CD1c-positive myeloid dendritic cell (primary cell): ENCODE data around the gene ADAMTS9.

Experiments
- DNase-seq: peaks from one replicate; pipeline ENCODE4 v3.0.0-alpha.2; 2016; ENCODE audit errors: extremely low spot score

ADAMTS9 gene

GRCh38 chr3:64686446-64686908 lies 1.3 kb downstream of the ADAMTS9 start:
- no peak for DNase-seq

DNA sequence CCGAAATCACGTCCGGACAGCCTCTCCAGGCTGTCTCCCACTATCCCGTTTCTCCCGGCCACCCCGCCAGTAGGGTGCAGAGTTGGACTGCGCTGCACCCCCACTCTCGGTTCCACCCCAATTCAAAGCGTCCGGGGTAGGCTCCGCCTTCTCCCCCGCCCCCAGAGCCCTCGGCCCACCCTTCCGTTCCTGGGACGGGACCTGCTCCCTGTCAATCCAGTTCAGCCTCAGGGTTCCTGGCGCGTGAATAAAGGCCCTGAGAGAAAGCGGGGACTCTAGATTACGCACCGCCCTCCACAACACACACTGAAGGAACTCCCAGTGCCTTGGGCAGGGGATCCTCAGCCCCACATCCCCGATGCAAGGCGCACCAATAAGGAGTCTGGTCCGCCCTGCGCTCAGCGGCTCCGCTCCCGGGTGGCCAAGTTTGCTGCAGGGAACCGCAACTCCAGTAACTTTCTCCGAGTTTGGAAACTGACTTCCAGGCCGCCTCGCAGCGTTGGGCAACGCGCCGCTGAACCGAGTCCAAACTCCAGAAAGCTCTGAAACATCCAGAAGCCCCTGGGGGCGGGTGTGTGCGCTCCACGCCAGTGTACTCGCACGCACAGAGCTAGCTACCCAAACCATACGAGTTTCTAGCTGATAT lies 1.9 kb downstream of the ADAMTS9 start:
- DNase-seq, result no peak

- no peak for DNase-seq
Measured at GRCh38 chr3:64685331-64685799, 2.4 kb downstream of the ADAMTS9 start.

DNA sequence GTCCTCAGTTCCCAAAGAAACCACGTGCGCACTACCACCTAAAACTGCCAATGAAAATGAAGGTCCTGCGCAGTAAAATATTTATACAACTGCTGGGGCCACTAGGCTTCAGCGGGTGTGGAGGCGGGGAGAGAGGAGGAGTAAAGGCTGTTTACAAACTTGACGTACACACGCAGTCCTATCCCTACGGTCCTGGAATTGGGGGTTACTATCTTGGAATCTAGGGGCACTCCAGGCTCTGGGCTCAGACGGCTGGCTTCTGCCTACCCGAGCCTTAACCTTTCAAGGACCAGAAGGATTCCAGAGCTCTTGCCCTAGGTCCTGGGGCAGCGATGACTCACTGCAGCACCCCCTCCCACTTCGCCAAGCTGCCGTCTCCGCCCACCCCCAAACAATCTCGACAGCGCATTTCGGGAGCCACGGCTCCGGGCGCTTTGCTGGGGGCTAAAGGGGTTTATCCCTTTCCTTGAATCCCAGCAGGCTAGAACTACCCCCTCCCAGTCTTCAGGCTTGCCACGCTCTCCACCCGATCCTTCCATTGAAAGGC lies 3.0 kb downstream of the ADAMTS9 start:
- no peak for DNase-seq

GRCh38 chr3:64681827-64682226 lies 6.0 kb downstream of the ADAMTS9 start:
- no peak for DNase-seq

DNA sequence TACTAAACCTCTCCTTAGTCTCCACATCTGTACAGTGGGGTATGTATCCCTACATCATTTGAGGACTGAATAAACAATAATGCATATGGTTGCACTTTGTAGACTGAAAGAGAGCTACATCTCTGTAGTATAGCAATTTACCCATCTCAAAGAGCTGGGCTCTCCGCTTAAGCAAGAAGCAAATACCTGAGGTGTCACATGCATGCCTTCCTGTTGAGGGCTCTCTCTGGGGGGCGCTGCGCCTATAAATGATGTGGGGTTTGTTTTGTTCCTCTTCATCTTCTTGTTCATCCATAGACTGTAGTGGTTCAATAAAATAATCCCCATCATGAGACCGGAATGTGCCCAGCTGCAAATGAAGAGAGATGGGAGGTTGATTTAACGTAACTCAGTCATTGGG lies 6.8 kb downstream of the ADAMTS9 start:
- no peak for DNase-seq

- DNase-seq, result no peak
Measured at GRCh38 chr3:64680334-64680733, 7.5 kb downstream of the ADAMTS9 start.

- DNase-seq, result no peak
Measured at GRCh38 chr3:64677961-64678716, 9.7 kb downstream of the ADAMTS9 start.

- no peak for DNase-seq
Measured at GRCh38 chr3:64676831-64677230, 11.0 kb downstream of the ADAMTS9 start.

DNA sequence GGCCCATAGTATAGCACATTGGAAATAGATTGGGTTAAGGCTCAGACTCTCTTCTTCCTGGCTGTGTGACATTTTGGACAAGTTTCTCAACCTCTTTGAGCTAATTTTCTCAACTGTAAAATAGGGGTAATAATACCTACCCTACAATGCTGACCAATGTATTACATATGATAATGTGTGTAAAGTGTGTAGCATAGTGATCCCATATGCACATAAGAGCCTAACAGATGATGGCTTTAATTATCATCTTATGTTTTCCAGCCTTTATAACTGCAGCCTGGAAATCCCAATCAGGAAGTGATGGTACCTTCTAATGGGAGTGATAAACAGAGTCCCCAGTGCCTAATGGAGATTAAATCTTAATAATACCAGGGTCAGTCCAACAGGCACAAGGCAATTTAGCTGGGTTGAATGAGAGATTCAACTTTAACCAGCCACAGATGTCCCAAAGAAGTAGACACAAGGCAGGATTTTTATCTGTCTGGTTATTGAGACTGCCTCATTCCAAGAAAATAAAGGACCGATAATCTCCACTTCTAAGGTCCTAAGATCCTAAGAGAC lies 12.0 kb downstream of the ADAMTS9 start:
- no peak for DNase-seq

- no peak for DNase-seq
Measured at GRCh38 chr3:64674591-64675076, 13.2 kb downstream of the ADAMTS9 start.

- no peak for DNase-seq
Measured at GRCh38 chr3:64673159-64673715, 14.6 kb downstream of the ADAMTS9 start.

GRCh38 chr3:64668582-64669510 lies 19.0 kb downstream of the ADAMTS9 start:
- no peak for DNase-seq

DNA sequence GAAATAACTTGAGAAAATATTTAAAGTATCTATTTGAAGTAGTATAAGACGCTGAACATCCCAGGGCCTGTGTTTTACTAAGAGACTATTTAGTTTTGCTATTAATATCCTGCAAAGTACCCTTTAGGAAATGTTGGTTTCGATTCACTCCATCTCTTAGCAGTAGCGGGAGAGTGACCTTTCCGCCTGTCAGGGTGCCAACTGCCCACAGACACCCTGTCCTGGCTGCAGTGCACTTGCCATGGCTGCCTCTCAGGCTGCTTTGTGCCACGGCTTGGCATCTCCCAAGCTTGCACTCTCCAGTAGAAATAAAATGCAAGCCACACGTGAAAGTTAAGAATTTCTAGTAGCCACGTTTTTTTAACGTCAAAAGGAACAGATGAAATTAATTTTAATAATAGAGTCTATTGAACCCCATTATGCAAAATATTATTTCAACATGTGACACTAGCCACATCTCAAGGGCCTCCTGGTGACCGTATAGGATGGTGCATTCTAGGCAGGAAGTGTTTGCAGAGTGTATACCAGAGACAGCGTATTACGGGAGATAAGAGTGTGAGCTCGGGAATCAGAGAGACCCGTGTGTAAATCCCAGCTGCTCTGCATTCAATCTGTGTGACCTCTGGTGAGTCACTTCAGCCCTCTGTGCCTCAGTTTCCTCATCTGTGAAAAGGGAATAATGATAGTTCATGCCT lies 19.8 kb downstream of the ADAMTS9 start:
- no peak for DNase-seq

DNA sequence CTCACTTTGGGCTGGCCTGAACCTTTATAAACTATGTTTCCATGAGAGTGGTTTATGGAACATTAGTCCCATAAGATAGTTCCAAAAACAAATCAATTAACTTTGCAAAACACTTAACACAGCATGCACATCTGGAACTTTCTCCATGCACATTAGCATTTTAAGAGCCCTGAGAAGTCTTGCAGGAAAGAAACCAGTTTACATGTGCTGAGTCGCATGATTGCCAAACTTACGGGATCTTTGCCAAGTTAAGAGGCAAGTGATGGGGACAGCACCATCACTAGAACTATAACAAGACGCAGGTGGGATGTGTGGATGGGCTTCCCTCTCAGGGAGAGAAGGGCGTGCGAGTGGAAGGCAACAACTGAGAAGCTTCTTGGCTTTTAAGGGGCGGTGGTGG lies 20.7 kb downstream of the ADAMTS9 start:
- DNase-seq, result no peak

DNA sequence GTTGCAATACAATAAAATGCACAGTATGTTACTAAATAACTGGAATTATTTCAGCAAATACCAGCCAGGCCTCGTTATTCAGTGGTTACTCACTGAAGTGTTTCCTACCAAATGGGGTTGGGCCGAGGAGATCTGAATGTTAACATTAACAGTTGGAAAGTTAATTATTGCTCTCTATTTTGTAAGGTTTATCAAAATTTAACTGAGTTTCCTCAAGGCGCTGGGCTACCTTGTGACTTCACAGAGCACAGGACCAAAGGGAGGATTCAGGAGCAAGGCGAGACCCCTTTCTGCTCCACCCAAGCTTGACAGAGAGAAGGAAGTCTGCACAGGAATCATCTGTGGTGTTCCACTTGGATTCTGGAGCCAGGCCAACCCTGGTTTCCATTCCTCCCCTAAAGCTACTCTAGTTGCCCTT lies 21.6 kb downstream of the ADAMTS9 start:
- no peak for DNase-seq

DNA sequence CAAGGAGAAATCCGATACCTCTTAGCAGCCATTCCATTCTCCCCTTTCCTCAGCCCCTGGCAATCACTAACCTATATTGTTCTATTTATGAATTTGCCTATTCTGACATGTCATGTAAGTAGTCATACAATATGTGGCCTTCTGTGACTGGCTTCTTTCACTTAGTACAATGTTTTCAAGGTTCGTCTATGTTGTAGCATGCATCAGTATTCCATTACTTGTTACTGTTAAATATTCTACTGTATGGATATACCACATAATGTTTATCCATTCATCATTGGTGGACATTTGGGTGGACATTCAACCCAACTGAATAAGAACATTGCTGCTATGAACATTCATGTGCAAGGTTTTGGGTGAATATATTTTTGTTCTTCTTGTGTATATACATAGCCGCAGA lies 23.4 kb downstream of the ADAMTS9 start:
- DNase-seq, result no peak

DNA sequence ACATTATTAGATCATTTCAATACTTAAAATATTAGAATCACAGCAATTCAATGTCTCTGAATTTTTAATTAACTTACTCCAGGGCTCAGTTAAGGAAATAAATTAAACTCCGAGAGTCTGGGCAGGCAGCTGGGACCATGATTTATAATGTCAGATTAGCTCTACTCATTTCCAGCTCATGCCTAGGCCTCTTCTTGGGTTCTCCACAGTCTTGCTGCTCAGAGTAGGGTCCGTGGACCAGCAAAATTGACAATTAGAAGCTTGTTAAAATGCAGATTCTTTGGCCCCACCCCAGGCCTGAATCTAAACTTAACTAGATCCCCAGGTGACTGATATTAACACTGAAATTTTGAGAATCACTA lies 28.2 kb downstream of the ADAMTS9 start:
- no peak for DNase-seq

GRCh38 chr3:64658001-64658400 lies 29.8 kb downstream of the ADAMTS9 start:
- DNase-seq, result no peak

DNA sequence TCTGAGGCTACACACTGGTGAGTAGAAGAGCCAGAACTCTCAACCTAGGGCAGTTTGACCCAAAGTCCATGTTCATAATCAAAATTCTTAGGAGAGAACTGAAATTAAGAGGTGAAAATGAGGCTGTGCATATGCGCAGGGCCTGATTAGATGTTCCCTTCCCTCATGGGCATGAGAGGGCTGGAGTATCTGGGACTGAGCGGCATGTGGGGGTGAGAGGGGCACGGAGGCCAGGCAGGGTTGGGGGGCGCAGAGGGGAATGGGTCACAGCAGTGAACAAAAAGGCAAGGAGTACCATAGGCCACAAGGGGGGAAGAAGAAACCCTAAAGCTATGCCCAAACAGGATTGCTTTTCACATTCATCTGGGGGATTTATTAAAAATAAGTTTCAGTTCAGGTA lies 31.3 kb downstream of the ADAMTS9 start:
- no peak for DNase-seq

- no peak for DNase-seq
Measured at GRCh38 chr3:64655160-64655559, 32.6 kb downstream of the ADAMTS9 start.
